NCI-H748 (cell line): ENCODE results near the gene KLHL1.

Source experiments
- DNase-seq: peaks from one replicate; lab custom pipeline; 2025; ENCODE audit not compliant: unreplicated experiment; lab: John Stamatoyannopoulos, UW

KLHL1 gene

DNA sequence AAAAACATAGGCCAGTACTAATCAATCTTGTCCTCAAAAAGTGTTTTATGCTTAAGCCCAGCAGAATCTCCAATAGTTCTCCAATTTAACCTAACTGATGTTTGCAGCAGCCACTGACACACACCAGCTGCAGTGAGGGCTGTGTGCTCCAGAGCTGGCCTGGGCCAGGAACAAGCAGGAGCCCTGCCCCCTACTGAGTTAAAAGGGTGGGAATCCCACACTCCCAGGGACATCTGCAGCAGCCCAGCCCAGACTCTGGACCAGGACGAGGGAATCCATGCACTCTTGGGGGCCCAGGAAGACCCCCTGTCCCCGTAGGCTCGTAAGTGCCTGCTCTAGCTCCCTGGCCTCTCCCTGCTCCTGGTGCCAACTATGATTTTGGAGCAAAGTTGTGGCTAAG is 92.1 kb downstream of the KLHL1 start:
- no peak for DNase-seq

DNA sequence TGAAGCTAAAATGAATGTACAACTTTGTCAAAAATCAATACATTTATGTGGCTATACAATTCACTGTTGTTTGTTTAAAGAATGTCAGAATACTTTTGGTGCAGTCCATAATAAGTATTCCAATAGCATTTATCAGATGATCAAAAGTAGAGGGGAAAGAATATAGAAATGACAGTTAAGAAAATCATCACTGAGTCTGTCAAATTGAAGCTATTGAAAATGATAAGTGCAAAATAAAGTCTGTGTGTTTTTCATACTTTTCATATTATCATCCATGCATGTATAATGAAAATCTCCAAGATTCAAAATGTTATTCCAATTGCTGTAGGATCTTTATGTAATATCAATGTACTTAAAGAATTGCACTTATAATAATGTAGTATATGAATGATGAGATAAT is 93.9 kb downstream of the KLHL1 start:
- no peak for DNase-seq

DNA sequence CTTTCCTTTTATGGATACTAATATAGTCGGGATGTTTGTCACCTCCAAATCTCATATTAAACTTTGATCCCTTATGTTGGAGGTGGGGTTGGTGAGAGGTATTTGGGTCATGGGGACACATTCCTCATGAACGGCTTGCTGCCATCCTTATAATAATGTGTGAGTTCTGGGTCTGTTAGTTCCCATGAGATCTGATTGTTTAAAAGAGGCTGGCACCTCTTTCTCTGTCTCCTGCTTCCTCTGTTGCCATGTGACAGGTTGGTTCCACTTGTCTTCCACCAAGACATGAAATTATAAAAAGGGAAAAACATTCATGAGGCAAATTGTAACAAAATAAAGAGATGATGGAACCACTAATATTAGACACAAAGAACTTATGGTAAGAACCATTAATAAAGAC is 108.4 kb downstream of the KLHL1 start:
- no peak for DNase-seq

DNA sequence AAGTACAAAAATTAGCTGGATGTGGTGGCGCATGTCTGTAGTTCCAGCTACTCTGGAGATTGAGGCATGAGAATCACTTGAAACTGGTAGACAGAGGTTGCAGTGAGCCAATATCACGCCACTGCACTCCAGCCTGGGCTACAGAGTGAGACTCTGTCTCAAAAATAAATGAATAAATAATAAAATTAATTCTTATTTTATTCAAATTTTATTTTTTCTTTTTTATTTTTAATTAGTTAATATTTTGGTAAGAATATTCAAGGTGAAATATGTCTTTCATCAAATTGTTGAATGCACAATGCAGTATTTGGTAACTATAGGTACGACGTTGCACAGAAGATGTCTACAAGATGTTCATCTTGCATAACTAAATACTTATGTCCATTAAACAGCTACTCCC is 111.2 kb downstream of the KLHL1 start:
- no peak for DNase-seq

DNA sequence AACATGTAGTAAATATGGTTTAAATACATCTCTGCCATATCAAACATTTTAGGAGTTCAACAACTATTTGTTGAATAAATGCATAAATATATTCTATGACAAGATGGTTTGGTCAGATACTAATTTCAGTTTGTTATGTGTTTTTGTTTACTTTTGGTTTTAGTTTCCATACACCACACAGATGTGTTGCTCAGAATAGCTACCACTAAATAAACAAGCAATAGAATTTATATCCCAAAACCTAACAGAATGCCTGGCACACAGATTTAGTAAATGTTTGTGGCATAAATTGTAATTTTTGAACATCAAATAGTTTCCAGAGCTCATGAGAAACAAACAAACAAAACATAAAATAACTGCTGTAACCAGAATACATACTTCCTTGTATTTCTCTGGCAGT is 127.5 kb downstream of the KLHL1 start:
- no peak for DNase-seq

DNA sequence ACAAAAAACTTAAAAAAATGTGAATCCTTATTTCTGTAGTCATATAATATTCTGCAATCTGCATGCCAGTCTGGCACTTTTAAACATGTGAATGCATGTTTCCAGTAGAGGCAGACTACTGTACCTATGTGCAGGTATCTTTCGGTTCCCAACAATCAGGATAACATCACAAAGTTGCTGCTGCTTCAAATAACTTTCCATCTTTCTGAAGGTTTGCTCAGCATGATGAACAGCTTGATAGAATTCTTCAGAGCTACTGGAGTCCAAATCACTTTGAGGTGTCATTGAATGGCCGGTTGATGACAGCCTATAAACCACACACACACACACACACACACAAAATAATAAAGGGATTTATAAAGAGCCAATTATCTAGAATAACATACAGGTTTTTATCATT is 132.8 kb downstream of the KLHL1 start:
- no peak for DNase-seq

DNA sequence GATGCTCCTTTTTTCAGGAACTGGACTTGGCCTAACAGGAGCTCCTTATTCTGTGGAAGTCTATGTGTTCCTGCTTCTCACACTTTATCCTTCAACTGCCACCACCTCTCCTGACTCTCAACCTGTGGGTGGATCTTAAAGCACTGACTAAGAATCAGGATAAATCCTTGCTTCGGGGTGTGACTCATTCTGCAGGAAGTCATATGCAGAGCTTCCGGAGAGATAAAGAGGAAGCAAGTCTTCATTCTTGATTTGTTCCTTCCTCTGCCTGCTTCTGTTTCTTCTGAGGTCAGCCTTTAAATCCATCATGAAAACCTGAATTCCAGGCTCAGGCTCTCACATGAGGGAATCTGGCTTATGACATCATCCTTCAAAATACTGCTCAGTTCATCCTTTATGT is 137.7 kb downstream of the KLHL1 start:
- DNase-seq: no peak

DNA sequence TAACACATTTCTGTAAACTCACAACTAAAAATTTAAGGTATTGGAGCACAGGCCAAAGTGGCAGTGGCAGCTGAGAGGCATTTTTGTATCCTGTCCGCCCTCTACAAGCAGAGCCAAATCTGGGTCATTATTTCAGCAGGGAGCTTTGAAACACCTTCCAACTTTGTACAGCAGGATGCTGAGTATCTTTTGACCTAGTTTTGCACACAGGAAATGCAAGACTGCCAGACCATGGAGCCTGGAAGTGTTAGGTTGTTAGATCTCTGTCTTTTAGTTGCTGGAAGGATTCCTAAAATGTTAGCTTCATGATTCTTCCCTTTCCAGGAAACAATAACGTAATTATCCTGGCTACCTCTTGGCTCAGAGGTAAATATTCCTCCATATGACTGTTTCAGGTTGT is 149.2 kb downstream of the KLHL1 start:
- no peak for DNase-seq

DNA sequence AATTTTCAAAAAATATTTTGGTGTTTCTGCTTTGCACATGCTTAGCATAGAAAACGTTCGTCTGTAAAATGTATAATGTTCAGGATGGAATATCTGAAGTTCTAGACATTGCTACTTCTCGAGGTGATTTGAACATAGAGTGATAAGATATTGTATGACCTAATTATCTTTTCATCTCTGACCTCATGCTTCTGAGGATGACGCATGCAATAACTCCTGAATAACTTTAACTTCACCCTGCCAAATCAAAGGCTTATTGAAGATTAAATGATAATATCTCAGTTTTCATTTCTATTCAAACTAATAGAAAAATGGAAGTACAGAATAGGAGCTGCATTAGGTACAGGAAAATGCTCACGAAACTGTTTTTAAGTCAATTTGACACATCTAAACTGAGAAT is 151.4 kb downstream of the KLHL1 start:
- DNase-seq: no peak

DNA sequence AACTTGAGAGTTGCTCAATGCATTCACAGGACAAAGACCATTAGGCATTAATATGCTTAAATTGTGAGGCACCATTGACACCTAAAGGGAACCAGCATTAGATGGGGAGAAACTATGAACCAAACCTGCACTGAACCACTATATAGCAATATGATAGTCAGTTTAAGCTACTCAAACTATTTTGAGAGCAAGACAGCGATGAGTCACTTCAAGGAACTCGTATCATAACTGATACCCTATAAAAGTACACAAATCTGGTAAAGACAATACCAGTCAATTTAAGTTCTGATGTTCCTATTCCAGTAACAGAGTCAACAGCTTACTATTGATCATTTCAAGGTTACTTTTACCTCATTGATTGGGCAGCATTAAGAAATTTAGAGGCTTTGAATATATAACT is 151.9 kb downstream of the KLHL1 start:
- no peak for DNase-seq

DNA sequence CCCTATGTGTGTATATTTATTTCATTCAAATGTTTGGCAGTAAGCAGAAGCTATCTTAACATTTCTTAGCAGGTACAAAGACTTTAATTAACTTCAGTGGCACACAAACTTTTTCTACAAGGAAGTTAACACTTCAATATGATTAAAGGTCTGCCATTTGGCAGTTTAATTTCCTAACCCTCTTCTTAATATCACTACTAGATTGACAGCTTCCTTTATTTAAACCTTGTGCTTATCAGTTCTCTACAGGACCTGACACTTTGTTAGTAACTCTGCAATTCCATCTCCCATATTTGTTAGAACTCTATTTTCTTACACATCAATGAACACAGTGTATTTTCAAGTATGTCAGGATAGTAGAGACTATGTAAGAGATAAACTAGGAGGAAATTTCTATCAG is 153.0 kb downstream of the KLHL1 start:
- no peak for DNase-seq

DNA sequence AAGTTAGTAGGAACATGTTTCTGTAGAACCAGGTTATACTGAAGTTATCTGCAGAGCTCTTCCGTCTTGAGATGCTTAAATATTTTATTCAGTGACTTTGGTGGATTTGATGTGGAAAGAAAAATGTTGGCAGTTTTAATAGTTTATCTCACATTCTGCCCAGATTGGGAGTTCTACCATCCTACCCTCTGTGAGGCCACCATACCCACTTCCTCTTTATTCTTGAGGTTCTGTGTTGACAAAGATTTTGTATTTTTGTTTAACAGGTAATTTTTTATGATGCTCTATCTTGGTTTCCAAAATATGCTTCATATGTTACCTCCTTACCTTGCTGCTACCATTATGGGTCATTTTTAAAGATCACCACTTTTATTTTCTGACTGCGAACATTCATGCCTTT is 156.8 kb downstream of the KLHL1 start:
- no peak for DNase-seq

DNA sequence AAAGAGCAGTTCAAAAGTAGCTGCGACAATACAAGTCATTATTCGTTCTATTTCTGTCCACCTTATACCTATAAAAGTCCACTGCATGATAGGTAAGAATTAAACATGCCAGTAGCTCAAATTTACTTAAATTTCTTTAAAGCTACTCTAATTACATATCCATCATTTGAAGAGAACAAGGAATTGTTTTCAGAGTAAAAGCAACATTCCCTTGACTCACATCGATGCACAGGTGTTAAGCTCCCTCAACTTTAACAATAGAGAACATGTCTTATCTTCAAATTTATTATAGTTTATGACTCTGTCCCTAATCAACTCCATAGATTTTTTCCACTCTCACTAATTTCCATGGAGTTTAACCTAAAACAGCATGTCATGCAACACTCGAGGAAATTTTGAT is 158.1 kb downstream of the KLHL1 start:
- no peak for DNase-seq

DNA sequence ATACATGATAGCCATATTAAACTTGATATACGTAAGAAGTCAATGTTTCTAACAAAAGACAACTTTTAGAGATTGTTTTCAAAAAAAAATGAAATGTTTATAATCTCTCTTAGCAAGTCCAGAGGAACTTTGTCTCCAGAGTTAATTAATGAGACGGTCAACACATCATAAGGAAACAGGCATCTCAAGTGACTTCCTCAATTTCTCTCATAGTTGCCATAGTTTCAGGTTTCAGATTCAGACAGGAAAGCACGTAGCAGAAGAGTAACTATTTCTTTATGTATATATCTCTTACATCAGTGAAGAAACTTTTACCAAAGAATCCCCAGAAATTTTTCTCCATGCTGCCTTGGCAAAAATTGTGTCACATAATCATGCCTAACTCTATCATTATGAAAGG is 160.2 kb downstream of the KLHL1 start:
- DNase-seq: no peak

DNA sequence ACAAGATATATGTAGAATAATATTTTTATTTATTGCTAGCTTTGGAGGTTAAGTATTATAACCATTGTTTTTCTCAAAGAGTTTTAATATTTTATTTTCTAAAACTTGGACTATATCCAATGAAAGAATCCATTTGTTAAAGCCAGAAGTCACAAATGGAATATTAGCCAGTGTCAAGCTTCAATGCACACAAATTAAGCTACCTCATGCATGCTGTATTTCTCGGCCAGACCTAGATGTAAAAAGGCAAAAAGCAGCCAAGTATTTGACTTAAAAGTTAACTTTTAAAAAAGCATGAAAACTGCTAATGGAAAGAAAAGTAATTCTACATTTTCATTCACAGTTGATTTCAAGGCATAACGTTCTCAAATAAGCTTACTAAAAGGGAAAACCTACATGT is 160.7 kb downstream of the KLHL1 start:
- no peak for DNase-seq

DNA sequence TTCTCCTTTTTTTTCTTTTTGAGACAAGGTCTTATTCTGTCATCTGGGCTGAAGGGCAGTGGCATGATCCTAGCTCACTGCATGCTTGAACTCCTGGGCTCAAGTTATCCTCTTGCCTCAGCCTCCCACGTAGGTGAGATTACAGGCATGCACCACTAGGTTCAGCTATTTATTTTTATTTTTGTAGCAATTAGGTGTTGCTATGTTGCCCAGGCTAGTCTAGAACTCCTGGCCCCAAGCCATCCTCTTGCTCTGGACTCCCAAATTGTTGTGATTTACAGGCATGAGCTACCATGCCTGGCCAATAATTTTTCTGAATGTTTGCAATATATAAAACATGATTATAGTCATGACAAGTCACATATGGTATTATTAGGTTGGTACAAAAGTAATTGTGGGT is 161.7 kb downstream of the KLHL1 start:
- no peak for DNase-seq

DNA sequence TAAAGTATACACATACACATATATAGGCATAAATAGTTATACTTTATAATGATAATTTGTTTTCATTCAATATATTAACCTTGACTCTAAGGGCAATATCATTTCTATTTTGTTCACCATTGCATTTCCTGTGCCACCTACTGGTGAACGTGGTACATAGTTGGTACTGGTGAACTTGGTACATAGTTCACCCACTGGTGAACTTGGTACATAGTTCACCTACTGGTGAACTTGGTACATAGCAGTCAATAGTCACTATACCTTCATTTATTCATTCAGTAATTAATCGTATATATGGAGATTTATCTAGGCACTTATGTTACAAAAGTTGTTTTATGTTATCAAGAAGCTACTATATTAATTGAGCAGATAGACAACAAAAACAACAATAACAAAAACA is 173.2 kb downstream of the KLHL1 start:
- DNase-seq: peak; percentile 9

DNA sequence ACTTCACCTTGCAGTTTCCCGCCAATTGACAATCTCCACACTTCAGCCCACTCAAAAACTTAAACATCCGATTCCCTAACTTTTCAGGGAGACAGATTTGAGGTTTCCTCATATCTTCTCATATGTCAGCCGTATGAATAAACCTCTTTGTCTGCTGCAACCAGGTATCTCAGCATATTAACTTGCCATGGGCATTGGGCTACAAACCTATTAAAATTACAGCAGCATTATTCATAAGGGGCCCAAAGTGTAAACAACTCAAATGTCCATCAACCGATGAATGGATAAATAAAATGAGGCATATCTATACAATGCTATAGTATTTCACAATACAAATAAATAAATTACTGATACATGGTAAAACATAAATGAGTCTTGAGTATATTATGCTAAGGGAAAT is 180.0 kb downstream of the KLHL1 start:
- no peak for DNase-seq

DNA sequence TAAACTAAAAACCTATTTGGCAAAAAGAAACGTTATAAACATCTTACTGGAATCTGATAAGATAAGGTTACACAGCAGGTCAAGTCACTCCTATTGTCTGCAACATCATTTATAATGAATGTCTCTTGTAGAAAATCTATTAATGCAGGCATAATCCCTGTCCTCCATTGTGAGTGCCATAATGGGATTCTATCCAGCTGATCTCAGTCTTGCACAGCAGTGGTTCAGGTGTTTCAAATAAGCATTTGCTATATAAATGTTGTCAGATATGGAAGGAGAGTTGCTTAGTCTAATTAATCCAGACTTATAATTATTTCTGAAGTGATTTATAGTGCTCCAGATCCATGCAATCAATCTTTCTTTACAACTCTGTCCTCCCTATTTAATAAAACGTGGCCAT is 187.1 kb downstream of the KLHL1 start:
- peak; percentile 47 for DNase-seq

DNA sequence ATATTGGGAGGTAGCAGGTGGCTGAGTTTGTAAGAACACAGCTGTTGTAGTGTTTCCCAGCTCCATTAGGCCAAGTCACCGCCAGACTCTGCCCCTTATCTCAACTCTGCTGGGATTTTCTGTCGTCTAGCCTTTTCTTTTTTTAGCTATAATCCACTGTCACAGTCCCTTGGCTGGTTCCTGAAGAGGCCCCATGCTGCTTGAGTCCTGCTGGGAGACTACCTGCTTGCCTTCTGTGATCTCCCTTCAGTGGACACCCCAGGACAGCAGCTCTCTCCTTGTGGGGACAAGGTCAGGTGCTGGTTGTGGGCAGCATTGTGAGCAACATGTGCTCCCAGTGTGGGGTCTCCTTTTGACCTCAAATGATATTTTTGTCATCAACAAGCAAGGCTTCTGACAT is 195.6 kb downstream of the KLHL1 start:
- DNase-seq: no peak

DNA sequence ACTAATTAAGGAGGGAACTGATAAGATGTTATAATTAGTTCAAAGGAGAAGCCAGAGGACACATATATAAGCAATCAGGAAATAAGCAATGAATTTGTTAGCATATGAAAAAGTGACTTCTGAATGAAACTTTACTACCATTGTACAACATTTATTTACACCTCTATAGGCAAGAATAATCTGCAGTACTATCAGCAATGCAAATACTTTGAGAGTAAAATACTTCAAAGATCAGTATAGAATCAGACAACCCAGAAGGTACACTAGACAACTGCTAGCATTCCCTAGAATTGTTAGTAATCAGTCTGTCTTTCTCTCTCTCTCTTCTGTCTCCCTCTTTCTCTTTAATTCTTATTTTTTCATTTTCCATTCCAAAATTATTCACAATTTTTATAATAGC is 197.5 kb downstream of the KLHL1 start:
- DNase-seq: no peak

DNA sequence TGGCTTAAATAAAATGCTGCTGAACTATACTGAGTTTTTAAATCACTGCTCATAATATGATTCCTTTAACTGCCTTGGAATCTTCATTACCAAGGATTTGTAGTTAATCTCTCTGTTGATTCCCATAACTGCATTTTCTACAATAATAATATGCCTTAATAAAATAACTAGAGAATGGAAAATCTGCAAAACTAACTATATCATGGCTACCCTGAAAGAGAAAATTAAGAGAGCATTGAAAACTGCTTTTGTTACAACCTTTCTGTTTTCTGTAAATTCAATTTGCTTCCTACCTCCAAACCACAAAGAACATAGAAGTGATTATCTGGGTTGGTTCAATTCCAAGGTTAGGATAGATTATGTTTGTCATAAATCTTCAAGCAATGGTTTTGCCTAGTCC is 203.5 kb downstream of the KLHL1 start:
- no peak for DNase-seq

DNA sequence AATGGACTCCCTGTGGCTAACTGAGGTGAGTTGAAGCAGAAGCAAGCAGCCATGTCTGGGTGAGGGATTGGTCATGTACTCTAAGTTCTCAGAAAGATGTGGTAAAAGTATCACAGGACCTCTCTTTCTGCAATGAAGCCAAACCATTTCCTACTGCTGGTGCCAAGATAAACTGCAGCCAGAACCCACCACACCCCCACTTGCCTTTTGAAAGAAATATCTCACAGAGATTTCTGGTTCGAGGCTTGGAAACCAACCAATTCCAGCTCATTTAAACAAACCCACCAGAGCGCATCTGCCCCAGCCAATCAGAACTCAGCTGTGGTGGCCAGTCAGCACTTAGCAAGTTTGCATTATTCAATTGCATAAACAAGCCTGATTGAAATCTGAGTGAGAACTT is 205.2 kb downstream of the KLHL1 start:
- no peak for DNase-seq

DNA sequence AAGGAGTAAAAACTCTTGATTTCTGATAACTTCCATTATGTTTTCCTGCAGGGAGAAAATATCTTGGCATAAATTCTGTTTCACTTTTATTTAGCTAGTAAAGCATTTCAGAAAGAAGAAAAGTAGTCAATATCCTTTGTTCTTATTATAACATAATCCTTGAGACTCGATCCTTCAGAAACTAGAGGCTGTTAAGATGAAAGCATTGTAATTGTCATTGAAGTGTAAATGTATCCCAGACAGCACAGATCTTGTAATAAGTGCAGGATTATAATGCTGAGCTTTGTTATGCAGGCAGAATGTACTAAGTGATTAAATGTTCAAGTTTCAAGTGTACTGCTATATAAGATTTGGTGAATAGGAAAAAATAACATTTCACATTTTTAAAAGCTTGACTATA is 225.8 kb downstream of the KLHL1 start:
- no peak for DNase-seq
